NCI-H1694 treated with DMSO at 0.1 percent for 48 hours (cell line): ENCODE results near the gene MIB1.

Experiments used
- DNase-seq: peaks from one replicate; lab custom pipeline; 2025; lab: John Stamatoyannopoulos, UW

The MIB1 gene

DNA sequence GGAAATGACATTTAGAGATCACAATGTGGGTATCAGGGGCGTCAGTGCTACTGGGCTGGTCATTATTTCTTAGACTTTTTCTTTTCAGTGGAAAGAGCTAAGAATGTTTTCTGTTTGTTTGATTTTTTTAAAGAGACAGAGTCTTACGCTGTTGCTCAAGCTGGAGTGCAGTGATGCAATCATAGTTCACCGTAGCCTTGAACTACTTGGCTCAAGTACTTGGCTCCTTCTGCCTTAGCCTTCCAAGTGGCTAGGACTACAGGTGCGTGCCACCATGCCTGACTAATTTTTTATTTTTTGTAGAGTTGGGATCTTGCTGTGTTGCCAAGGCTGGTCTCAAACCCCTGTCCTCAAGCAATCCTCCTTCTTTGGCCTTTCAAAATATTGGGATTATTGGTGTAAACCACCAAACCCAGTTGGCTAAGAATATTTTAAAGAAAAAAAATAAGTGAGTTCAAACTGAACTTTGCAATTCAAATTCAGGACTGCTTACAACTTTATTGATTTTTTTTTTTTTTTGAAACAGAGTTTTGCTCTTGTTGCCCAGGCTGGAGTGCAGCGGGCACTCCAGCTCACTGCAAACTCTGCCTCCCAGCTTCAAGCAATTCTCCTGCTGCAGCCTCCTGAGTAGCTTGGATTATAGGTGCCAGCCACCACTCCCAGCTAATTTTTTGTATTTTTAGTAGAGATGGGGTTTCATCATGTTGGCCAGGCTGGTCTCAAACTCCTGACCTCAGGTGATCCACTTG, 154.2 kb downstream of the MIB1 start:
- no peak for DNase-seq

DNA sequence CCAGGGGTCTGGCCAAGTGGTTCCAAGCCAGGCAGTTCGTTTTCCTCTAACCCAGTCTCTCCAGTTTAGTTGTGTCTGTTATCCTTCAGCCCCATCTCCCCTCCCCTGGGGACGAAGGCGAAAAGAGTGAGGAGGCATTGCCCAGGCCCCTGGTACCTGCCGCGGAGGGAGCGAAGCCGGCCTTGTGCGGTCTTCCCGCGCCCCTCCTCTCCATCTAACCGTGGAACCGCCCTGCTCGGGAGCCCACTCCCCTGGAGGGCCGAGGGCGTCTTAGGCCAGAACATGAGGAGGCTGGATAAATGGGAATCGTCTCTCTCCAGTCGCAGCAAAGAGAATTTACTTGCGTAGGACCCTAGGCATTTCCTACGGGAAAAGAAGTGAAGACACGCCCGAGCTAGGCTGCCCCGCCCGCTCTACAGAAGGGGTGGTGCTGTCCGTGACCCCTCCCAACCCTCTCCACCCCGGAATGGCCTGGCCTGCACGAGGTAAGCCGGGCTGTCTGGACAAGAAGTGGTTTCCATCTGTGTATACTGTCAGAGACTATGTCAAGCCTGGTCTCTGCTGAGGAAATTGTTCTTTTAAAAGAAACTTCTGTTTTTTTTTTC, 156.2 kb downstream of the MIB1 start:
- DNase-seq, result no peak

DNA sequence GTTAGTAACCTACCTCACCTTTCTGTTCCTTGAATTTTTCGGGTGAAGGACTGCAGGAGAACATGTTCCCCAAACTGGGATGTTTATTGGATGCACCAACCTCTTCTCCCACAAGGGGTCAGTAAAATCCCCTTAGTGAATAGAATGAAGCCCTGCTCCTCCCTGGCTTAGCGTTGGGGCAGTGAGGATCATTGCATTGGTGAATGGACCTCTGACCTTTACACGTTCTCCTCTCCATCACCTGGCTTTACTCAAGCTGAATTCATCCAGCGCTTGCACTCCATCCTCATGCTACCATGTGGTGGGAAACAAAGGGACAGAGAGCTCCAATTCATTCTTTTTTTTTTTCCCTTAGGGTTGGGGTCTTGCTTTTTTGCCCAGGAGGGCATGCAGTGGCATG, 157.2 kb downstream of the MIB1 start:
- DNase-seq, result no peak

DNA sequence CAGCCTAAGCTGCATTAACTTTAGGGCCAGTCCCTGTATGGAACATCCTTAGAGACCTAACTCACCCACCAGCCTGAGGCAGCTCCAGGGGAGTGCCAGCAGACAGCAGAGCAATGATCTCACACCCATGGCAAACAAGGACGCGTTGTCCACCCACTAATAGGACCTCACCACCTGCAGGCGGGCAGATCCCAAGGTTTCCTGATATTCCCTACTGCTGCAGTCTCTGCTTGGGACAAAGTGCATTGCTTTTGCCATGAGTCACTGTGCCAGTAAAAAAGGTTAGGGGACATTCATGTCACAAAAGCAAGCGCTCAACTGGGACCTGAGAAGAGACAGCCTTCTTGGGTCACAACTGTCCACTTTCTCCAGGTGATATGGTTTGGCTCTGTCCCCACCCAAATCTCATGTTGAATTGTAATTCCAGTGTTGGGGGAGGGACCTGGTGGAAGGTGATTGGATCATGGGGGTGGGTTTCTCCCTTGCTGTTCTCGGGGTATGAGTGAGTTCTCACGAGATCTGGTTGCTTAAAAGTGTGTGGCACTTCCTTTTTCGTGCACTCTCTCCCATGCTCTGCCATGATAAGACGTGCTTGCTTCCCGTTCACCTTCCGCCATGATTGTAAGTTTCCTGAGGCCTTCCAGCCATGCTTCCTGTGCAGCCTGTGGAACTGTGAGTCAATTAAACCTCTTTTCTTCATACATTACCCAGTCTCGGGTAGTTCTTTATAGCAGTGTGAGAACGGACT, 160.2 kb downstream of the MIB1 start:
- DNase-seq, result no peak

DNA sequence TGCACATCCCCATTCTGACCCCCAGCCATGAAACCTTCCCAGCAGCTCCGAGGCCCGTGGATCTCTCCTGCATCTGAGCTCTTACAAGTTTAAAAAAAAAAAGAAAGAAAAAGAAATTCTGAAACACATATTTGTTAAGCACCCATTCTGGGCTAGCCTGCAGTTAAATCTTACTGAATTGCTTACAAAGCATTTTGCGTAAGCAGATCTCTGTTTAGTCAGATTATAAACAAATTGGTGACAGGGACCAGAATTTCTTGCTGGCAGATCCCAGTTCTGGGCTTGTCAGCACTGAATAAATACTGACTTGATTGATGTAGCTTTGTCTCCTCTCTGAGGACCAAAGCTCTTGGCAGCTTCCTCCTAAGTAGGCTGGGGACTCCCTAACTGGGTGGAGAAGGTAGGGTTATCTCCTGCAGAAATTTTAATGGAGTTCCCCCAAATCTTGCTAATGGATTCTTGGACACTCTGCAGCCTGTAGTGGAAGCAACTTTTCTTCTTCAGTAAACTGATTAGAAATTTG, 160.9 kb downstream of the MIB1 start:
- no peak for DNase-seq

DNA sequence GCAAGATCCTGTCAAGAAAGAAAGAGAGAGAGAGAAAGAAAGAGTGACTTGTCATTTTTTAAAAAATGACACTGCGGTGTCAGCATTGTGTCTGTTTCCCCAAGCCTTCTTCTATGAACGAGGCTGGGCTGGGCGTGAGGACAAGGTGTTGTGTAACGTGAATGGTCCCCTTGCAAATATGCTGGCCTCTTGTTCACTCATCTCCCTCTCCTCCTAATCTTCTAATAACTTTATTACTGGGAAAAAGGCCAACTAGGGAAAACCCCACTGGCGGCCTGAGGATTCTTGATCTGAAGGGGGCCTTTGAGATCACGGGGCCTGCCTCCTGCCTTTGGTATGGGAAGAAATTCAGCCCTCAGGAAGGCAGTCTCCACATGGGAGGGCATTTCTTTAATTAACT, 163.1 kb downstream of the MIB1 start:
- no peak for DNase-seq

DNA sequence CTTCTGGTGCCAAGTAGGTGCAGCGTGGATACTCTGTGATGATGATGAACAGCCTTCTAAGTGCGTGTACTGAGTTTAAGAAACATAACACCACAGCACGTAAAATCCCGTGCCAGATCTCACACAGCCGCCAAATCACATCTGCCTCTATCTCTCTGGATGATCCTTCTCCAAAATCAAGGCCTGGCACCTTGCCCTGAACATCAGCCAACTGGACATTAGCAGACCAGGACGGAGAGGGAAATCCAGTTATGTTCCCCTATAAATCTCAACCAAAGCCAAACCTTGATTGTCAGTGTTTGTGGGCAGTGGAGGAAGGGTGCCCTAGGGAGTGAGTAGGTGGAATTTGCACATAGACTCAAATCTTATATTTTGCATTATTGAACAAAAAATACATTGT, 164.3 kb downstream of the MIB1 start:
- no peak for DNase-seq

DNA sequence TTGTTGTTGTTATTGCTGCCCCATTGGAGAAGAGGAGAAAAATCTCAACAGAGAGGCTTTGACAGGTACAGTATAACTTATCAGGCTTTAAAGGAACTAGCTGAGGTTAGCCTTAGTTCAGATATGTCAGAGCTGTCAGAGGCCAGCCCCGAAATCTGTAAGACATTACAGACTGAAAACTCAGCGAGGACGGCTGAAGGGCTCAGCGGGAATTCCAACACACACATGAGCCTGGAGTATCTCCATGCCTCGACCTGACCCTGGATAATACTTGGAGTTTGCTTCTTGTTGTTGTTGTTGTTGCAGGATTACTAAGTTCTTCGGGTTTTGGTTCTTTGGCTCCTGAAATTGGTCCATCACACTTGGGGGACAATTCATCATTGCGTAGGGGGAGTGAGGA, 166.9 kb downstream of the MIB1 start:
- DNase-seq, result no peak

DNA sequence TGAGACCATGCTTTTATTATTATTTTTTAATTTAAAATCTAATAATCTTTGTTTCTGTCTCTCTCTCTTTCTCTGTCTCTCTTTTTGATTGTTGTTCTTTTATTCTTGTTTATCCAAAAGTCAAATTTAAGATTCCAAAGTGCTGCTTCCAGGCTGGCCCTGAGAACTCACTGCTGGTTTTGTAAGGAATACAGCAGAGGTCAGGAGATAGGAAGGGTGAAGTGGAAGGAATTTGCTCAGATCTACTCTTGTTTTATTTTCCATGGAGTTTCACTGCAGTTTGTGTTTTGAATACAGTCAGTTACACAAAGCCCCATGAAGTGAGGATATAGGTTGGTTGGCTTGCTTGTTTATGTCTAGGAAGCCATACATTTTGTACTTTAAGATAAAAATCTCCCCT, 168.1 kb downstream of the MIB1 start:
- DNase-seq, result no peak

DNA sequence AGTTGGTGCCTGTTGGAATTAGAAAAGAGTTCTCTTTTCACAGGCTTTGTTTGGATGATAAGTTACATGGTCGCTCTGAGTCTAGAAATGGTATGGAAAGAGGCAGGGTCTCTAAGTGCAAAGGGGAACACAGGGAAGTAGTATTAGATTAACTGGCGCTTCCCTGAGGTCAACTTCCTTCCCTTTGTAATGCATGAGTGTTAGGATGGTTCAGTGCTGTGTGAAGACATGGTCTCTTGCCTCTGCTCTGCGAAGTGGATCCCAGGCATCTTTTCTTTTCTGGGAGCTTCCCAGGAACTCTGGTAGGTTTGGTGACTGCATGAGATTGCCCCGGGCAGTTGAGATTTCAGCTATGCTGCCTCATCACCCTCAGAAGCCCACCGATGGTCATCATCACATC, 170.3 kb downstream of the MIB1 start:
- no peak for DNase-seq

DNA sequence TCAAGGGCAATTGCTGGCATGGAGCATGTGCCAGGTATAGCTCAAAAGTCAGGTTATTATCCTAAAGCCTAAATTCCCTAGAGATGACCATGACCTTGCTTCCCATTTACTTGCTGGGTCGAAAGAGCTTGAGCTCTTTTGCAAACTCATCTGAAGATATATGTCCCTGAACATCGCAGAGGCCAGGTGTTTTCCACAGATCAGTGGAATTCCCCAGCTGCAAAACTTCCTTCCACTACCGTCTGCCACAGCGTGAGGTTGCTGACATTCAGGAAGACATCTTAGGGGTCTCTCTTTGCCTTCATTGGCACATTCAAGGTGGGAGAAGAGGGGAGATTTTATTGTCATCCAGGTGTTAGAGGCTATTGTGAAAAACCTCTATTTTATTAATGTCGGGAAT, 171.0 kb downstream of the MIB1 start:
- no peak for DNase-seq

DNA sequence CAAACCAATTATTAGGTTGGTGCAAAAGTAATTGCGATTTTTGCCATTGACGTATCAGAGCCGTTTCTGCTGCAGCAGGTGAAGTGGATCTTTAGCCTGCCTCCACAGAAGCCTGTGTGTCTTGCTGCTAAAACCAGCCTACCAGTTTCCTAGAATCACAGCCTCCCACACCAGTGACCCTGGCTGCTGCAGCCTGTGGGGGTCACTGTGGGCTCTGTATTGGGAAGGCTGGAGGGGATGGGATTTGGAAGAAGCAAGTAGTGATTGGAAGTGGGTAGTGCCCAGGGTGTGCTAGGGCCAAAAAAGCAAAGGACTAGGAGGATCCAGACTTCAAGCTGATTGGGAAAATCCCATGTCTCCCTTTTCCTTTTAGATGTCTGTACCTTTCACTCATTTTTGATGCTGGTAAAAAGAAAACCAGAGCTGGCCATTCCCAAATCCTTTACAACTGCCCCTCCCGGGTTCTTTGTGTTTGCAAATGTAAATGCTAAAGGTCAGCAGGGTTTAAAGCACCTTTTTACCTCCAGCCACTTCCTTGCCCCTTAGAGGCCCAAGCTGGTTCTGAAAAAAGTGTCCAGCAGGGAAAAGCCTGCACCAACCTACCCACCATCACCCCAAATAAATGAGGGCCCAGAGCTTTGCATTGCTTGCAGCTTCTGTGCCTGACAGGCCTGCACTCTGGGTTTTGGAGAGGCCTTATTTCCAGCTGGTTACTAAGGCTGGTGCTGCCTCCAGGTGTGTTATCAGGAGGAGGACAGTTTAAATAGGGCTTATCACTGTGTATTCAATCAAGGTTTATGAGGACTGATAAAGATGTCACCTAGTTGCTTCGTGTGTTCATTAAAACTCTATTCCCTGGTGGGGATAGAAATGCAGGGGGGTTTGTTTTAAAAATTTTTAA, 172.0 kb downstream of the MIB1 start:
- no peak for DNase-seq

DNA sequence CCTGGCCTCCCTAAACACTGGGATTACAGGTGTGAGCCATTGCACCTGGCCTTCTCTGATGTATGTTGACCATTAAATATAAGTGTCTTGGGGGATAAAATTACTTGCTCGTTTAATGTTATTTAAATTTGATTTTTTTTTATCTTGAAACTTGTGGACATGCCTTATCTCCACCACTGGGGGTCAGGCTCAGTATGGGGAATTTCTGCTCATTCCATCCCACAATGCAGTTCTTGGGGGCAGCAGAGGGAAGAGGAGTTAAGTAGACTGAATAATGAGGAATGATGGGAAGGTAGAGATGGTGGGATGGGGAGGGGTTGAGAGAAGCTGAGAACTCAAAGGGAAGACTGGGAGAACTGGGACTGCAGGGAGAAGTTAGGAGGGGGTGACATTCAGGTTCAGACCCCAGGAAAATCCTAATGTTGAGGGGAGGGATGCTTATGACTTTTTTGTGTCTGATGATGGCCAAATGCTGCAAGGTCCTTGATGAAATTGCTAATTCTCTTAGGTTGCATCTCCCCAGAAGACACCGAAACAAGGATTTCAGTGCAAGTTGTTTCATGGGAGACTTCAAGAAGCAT, 174.2 kb downstream of the MIB1 start:
- peak; percentile 7 for DNase-seq

DNA sequence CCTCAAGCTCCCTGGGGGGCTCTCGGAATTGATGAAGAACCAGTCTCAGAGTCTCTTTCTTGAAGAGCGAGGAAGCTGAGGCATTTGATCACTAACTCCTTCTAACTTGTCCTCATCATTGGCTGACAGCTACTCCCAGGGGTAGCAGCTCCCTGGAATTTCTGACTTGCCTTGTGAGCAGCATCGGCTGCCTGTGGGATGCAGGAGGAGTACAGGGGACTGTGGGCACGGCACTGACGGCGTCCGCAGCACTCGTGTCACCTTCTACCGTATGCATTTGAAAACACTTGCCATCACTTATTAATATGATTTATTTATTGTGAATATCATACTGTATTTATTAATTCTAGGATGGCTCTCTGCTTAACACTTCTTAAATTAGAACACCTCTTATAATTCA, 175.0 kb downstream of the MIB1 start:
- DNase-seq, result no peak

DNA sequence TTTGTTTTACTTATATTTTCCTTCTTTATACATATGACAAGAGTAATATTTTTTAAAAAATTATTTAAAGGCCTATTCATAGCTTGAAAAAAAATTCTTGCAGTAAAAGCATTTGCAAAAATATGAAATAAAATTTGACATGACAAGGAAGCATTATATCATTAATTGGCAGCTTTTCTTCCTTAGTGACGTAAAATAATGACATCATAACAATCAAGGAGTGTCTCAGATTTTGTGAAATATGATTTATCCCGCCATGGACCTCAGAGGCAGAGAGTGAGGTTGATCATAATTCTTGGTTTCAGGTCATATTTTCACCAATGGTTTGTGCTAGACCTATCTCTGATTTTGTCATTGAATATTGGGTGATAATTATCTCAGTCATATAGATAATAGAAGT, 176.0 kb downstream of the MIB1 start:
- DNase-seq, result no peak

DNA sequence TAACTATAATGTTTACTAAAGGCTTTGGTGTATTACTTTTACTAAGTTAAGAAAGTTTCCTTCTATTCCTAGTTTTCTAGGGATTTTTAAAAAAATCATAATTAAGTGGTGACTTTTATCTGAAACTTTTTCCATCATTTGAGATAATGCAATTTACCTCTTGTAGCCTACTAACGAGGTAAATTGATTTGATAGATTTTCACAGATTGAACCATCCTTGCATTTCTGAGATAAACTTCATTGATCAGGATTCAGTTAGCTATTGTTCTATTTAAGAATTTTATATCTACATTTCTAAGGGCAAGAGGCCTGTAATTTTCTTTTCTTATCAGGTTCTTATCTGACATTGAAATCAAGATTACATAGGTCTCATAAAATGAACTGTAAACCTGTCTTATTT, 178.1 kb downstream of the MIB1 start:
- no peak for DNase-seq
